GM11168 (cell line): ENCODE measurements around the gene COX4I2.

ENCODE experiments used
- in situ Hi-C: fragments of 300-500 bp; cut with MboI; formaldehyde crosslinking; loops from one replicate; pipeline ENCODE4 v1.12.0; 2022; ENCODE audit warnings: low sequenced_read_pairs; ENCODE audit not compliant: unreplicated experiment

COX4I2 gene

DNA sequence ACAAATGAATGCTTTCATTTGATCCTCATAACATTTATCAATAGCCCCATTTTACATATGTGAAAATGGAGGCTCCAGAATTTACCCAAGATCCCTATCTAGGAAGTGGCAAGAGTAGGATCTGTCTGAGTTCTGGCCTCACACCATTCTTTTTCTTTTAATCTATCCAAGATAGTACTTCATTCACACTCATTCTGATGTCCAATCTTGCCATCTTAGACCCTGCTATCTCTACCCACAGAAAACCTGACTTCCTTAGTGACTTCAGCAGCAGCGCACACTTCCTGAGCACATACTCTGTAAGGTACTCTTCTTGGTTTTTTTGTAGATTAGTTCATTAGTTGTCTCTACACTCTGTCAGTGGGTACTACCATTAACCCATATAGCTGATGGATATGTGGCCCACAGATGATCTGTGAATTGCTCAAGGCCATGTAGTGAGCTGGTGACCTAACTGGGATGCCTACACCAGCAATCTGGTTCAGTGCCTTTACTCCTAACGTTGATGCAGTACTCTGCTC is 36.3 kb downstream of the COX4I2 start:
- in situ Hi-C loops: no loop called here

DNA sequence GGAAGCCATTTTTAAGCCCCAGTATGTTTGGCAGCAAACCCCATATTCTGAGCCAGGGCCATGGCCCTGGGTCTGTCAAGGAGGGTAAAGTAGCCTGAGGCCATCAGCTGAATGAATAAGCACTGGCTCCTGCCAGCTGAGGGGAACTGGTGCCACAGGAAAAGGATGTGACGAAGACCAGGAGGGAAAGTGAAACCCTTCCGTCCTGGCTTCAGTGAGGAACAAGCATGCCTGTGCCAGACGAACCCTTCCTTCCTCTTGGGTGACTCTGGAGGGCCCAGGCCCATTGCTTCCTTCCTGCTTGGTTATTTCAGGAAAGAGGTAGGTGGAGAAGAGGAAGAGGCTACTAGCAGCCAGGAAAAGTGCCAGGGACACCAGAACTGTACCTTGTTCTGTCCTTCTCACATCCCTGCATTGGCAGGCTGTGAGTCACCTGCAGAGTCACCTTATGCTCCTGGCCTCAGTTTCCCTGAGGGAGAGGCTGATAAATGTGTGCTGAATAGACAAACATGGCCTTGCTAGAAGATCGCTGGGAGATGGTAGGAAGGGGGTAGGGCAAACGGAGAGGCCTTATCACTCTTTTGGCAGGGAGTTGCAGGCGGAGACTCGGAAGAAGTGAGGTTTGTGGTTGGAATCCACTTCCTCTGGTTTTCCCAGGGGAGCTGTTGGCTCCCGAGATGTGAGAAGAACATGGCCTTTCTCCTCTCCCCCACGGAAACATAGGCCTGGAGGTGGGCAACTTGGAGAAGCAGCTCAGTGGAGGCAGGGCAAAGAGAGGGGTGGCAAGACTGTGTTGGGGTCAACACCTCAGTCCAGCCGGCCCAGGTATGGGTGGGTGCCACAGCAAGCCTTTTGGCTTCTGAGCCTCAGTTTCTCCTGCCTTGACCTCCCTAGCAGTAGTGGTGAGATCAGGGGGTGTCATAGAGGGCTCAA is 37.4 kb downstream of the COX4I2 start:
- in situ Hi-C loops: no loop called here

DNA sequence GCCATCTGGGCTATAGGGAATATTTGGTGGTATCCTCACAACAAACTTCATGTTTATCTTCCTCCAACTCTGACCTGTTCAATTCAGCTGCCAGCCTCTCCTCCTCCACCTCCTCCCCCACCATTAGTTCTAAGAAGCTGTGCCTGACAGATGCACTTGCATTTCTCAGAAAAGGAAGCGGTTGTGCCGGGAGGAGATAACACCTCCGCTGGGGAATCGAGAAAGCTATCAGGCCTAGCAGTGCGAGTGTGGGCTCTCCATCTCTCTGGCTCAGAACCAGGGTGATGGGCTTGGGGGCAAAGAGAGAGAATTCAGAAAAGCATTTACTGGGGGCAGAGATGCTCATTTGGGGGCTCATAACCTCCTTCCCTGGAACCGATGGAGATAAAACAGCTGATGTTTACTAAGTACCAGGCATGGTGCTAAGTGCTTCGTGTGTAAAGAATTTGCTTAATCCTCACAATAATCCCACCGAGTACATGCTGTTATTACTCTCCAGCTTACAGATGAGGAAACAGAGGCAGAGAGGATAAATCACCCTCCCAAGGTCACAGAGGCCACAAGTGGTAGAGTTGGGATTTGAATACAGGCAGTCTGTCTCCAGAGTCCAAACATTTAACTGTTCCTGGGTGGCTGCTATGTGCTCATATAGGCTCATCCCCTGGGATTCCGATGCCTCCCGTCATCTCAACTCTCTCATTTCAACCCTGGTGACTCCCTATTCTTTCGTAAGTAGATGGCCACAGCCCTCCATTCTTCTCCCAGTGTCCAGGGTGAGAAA is 38.3 kb downstream of the COX4I2 start:
- in situ Hi-C loops: no loop called here

DNA sequence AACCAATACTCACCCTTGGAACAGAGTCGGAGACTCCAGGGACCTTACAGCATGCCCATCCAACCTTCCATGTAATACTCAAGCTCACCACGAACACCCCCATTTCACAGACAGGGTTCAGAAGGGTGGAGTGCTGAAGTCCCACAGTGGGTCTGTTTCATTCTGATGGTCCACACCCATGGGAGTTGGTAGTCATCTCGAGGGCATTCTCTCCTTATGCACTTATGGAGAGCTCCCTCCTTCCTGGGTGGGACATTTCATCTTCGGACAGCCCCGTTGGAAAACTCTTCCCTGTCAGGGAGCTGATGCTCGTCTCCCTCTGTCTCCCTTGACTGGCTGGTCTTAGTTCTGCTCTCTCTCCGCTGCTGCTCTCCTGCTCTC is 38.9 kb downstream of the COX4I2 start:
- in situ Hi-C loops: no loop called here

DNA sequence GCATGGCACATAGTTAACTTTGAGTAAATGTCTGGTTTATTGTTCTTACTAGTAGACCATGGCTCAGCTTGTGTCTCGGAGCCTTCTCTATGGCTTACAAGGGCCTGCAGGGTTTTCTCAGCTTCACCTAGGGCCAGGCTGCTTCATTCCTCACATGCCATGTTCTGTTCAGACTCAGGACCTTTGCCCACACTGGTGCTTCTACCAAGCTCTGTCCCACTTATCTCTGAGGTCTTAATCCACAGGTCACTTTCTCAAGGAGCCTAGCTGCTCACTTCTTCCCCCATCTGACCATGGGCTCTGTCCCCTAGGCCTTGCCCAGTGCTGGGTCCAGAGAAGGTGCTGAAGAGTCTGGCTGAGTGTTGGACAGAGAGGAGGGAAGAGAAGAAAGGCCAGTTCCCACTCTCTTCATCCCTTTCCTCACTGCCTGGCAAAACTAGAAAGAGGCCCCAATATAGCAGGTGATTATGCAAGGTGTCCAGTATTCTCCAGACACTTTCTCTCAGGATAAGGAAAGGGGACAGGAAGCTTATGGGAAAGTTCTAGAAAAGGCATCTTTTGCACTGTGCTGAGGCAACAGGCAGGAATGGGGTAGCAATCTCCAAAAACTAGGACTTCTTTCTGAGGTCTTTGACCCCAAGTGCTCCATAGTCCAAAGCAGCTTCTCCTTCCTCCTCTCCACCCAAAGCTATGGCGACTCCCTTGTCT is 40.0 kb downstream of the COX4I2 start:
- in situ Hi-C loops: no loop called here

DNA sequence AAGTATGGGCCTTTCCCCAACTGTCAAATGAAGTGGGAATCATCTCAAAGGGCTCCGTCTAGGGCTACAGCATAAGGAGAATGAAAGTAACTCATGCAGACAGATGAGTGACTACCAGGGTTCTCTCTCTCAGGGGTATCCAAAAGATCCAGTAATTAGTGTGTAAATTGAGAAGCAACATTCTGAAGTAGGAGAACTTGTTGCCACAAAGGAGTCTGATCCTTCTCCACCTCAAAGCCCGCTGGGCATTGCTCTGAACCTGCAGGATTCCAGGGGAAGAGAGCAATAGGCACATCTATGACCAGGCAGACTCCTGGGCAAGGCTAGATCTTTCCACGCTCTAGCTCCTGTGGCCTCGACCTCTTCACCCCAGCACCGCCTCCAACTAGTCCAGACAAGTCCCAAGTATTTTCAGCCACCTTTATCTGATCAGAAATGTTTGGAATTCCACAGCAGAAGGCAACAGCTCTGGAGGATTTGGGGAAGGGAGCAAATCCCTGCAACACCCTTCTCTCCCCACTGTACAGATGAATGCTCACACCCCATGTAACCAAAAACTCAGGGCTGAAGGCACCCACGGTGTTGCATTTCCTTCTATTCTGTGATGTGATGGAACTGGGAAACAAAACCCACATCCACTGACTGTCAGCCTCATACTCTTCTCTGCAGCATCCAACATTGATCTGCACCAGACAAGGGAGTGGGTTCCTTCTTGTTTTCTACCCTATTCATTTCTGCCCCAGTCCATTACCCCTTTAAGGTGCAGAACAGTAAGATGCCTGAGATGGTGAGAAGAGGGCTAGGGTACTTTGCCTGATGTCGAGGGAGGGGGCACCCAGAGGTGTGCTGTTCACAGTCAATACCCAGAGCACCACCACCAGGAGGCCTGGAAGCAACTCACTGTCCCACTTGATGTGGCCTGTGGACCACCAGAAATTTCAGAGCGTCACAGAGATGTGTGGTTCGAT is 41.0 kb downstream of the COX4I2 start:
- in situ Hi-C loops: no loop called here

DNA sequence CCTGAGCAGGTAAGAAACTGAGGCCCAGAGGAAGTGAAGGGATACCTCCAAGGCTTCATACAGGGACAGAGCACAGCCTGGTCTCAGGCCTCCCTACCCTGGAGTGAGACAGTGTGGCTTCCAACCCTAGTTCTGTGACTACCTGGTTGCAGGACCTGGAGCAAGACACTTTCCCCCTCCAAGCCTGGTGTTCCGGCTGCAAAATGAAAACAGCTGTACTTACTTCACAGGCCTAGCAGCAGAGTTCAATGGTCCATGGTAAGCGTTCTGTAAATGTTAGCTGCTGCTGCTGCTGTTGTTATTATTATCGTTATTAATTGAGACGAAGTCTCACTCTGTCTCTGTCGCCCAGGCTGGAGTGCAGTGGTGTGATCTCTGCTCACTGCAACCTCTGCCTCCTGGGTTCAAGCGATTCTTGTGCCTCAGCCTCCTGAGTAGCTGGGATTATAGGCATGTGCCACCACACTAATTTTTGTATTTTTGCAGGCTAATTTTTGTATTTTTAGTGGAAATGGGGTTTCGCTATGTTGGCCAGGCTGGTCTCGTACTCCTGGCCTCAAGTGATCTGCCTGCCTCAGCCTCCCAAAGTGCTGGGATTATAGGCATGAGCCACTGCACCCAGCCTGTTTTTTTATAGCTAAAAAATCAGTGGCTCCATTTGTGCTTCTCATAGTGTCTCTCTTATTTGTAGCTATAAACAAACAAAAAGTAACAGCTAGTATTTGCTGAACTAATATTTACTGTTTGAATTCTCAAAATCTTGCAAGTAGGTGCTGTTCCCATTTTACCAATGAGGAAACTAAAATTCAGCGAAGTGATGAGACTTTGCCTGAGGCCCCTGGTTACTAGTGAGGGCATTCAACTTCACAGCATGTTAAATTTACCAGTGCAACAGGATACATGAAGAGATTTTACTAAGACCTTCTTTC is 41.9 kb downstream of the COX4I2 start:
- in situ Hi-C loops: no loop called here

DNA sequence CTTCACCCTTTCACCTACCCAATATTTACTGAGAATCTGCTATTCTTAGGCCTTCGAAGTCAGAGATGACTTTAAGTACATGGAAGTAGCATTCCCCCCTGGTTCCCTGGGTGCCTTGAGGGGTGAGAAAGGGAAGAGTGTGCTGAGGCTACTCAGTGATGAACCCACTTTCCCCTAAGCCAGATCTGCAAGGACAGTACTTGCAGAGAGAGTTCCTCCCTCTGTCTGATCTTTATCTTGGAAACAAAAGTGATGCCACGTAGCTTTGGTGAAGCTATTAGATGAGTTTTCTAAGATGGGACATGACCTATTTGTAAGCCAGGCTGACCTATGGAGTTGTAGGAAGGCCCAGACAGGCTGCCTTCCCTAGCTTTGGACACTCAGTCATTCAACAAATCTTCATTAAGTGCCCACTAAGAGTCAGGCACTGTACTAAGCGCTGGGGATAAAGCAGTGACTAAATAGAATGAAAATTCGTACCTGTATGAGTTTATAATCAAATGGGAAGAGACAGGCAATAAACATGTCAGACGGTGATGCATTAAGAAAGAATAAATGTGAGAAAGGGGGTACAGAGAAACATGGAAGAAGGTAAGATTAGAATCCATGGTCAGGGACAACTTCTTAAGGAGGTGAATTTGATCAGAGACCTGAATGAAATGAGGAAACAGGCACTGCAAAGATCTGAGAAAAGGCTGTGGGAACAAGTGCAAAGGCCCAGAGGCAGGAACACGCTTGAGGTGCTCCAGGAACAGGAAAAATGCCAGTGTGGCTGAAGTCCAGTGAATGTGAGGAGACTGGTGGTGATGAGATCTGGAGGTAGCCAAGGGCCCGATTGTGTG is 42.8 kb downstream of the COX4I2 start:
- in situ Hi-C loops: no loop called here

DNA sequence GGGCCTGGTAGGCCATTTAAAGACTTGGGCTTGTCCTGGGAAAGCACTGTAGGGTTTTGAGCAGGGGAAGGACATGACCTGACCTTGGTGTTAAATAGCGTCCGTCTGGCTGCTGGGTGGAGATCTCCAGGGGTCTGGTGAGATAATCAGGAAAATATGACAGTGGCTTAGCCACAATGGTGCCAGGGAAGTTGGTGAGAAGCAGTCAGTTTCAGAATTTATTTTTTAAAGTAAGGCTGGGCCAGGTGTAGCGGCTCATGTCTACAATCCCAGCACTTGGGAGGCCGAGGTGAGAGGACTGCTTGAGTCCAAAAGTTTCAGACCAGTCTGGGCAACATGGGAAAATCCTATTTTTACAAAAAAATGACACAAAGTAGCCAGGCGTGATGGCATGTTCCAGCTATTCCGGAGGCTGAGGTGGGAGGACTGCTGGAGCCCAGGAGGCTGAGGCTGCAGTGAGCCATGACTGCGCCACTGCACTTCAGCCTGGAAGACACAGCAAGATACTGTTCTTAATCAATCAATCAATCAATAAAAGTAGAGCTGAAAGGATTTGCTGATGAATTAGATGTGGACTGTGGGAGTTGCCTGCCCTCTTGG is 43.5 kb downstream of the COX4I2 start:
- in situ Hi-C loops: no loop called here

DNA sequence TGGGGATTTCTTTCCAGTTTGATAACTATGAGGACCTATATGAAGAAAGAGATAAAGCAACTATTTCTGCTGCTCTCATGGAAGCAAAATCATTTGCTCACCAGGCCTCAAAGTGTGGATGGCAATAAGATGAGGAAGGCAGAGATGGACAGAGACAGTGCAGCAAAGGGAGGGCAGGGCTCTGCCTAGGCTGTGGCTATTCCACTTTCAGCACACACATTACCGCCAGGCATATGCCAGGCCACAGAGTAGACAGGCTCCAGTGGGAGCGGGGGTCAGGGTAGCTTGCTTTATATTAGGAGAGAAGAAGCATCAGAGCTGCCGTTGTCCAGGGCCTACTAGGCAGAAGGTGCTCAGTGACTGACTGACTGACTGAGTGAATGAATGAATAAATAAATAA is 44.1 kb downstream of the COX4I2 start:
- in situ Hi-C loops: no loop called here

DNA sequence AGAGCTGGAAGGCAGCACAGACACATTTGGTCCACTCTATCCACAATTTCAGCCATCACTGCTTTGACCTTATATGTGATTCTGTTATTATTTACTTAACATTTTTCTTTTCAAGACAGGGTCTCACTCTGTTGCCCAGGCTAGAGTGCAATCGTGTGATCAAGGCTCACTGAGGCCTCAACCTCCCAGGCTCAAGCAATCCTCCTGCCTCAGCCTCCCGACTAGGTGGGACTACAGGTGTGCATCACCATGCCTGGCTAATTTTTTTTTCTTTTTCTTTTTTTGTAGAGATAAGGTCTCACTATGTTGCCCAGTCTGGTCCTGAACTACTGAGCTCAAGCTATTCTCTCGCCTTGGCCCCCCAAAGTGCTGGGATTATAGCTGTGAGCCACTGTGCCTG is 44.6 kb downstream of the COX4I2 start:
- in situ Hi-C loops: no loop called here

DNA sequence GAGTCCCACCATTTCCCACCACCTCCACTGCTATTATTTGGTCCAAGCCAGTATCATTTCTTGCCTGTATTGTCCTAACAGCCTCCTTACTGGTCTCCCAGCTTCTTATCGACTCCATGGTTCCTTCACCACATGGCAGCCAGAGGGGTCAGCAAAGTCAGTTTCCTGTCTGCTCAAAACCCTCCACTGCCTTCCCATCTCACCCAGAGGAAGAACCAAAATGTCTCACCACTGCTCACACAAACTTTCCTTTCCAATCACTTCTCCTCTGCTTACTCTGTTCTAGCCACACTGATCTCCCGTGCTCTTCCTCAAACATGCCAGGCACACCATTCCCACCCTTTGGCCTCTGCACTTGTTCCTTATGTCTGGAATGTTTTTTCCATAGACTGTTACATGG is 45.2 kb downstream of the COX4I2 start:
- in situ Hi-C loops: no loop called here

DNA sequence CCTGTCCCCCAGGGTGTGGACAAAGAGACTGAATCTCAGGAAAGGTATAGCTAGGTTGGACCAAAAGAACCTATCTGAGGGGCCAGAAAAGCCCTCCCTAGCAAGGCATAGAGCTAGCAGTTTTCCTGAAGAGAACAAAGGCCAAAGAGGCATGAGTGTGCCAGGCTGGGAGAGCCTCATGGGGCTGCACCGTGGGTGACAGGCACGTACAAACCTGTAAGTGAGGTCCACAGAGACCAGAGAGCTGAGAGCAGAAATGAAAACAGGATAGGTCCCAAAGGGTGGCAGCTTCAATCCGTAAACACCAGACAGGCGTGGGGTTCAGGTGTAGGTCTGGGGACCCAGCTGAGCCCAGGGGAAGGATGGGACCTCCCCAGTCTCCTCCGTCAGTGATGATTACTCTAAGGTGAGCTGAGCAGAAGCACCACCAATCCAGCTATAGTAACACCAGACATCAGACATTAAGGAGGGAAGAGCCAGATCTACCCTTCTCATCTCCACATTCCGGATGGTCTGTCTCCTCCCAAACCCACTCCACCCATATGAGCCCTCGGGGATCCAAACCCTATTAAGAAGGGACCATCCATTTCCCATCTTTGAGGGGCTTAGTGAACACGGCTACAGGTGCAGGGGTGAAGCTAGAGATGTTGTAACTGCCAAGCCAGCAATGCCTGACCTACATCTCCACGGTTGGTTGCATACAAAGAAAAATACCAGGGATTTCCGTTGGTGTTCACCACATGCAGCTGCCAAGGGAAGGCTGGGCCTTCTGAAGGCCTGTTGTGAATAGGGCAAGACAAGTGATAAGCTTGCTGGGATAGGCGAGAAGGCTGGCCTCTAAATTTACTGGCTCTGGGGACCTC is 46.7 kb downstream of the COX4I2 start:
- in situ Hi-C loops: no loop called here

DNA sequence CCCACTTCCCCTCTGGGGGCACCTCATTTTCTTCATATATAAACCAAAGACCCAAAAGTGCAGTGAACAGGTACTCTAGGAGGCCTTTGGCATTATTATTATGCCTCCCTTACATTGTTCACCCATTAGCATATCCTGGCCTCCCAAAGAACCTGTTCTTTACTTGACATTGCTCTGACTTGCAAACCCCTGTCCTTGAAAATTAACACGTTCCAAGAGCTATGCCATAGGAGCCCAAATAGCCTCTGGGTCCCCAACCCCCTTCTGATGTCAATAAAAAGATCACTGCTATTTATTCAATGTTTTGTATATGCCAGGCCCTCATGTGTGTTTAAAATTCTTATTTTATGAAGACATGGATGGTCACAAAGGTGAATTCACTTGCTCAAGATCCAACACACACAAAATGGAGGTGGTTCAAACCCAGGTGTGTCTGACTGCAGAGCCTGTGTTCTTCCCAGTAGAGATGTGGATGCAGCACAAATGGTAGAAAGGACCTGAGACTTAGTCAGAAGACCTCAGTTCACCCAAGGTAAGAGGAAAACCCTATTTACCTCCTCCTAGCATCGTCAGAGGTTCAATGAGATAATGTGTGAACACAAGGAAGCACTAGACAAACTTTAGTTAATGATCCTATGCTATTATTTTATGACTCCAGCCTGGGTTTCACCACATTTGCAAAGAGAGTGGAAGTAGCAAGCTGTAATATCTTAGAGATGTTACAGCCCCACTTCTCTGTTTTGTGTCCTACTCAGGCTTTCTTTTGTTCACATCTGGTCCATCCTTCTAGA is 48.3 kb downstream of the COX4I2 start:
- in situ Hi-C loops: no loop called here

DNA sequence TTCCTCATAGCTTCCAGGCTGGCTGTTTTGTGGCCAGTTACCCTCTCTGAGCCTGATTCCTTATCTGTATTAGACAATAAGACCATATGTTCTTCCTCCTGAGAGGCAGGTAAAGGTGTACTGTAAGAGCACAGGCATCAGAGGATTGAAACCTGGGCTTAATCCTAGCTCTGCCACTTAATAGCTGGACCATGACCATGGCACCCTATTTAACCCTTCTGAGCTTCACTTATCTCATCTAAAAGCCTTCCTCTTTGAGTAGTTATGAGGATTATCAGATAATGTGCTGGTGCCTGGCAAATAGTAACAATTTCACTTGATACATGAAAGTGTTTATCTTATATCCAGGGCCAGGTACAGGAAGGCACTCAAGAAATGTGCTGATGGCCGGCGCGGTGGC is 50.1 kb downstream of the COX4I2 start:
- in situ Hi-C loops: no loop called here

DNA sequence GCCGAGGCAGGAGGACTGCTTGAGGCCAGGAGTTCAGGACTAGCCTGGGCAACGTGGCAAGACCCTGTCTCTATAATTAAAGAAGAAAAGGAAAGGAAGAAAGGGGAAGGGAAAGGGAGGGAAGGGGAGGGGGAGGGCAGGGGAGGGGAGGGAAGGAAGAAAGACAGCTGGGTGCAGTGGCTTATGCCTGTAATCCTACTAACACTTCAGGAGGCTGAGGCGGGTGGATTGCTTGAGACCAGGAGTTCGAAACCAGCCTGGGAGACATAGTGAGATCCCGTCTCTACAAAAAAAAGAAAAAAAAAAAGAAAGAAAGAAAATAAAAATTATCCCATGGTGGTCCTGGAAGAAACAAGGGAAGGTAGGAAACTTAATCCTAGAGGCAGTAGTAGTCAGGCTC is 51.4 kb downstream of the COX4I2 start:
- in situ Hi-C loops: no loop called here
